WTC11 (cell line): Measurements from ENCODE around the gene OGFOD1.

ENCODE experiments used
- CTCF ChIP-seq: fragments of 200-600 bp; IDR thresholded peaks from 2 replicates; pipeline ENCODE4 v1.8.0; 2022; ENCODE audit warnings: antibody characterized with exemption
- FOXP4 ChIP-seq: sonication (generic); formaldehyde crosslinking; IDR thresholded peaks from 2 replicates; pipeline ENCODE4 v1.8.0; 2022; ENCODE audit warnings: mild to moderate bottlenecking, missing genetic modification reagents

- TF ChIP-seq CTCF (no peak), FOXP4 (CRISPR knock-in tag) (no peak)
Measured at GRCh38 chr16:56513972-56514371, 62.6 kb downstream of the OGFOD1 start.
